ENCODE results near the gene EPHB1. TPM values are rescaled to one million over a fixed set of nuclear protein-coding genes. Genes with fewer than 3 reads are reported as not detected.

The EPHB1 gene
- total RNA-seq, 4 donors from 2014 or later, result 2.6 to 5.3 (median 3.1) TPM; not detected in 1

- H3K9me3 ChIP-seq, result no peaks in the 10 kb centered on the region
- DNase-seq, result no peak
- intact Hi-C loops (cut with DNase I; ENCODE audit: low total_unique reads), result no loop called here
- H3K4me3 ChIP-seq, result no peak overlapping the region
- H3K4me1 ChIP-seq, result no peaks in the 10 kb centered on the region
- TF ChIP-seq POLR2A (IDR thresholded peaks at IDR 0.05) (no peak), CTCF (IDR thresholded peaks at IDR 0.05) (no peak)
- no peaks in the 10 kb centered on the region for H3K36me3 ChIP-seq
- H3K27ac ChIP-seq, result no peak overlapping the region
- no peaks in the 10 kb centered on the region for H3K27me3 ChIP-seq
These were observed 195.9 kb downstream of the EPHB1 start for GRCh38 chr3:134991003-134991402.

- Histone ChIP-seq H3K9me3 (no peaks in the 10 kb centered on the region), H3K4me1 (no peaks in the 10 kb centered on the region), H3K36me3 (no peaks in the 10 kb centered on the region), H3K27me3 (no peaks in the 10 kb centered on the region), H3K27ac (no peak overlapping the region), H3K4me3 (no peak overlapping the region)
- no peak for DNase-seq
- intact Hi-C loops (cut with DNase I; ENCODE audit: low total_unique reads), result no loop called here
- TF ChIP-seq CTCF (IDR thresholded peaks at IDR 0.05), result no peak
- TF ChIP-seq POLR2A (IDR thresholded peaks at IDR 0.05), result no peak
These were observed 196.5 kb downstream of the EPHB1 start for GRCh38 chr3:134991472-134992010.

- Histone ChIP-seq H3K27me3 (no peaks in the 10 kb centered on the region), H3K27ac (no peak overlapping the region), H3K9me3 (no peaks in the 10 kb centered on the region), H3K4me3 (no peak overlapping the region), H3K4me1 (no peaks in the 10 kb centered on the region), H3K36me3 (no peaks in the 10 kb centered on the region)
- no peak for TF ChIP-seq CTCF (IDR thresholded peaks at IDR 0.05)
- no peak for DNase-seq
- intact Hi-C loops (cut with DNase I; ENCODE audit: low total_unique reads), result no loop called here
These were observed 197.1 kb downstream of the EPHB1 start for GRCh38 chr3:134992180-134992579.

GRCh38 chr3:134992586-134992985, 197.5 kb downstream of the EPHB1 start:
- H3K27ac ChIP-seq, result no peak overlapping the region
- H3K4me3 ChIP-seq, result no peak overlapping the region
- H3K36me3 ChIP-seq, result no peaks in the 10 kb centered on the region
- no peak for DNase-seq
- intact Hi-C loops (cut with DNase I; ENCODE audit: low total_unique reads), result no loop called here
- TF ChIP-seq CTCF (IDR thresholded peaks at IDR 0.05) (no peak), POLR2A (IDR thresholded peaks at IDR 0.05) (no peak)
- H3K4me1 ChIP-seq, result no peaks in the 10 kb centered on the region
- no peaks in the 10 kb centered on the region for H3K27me3 ChIP-seq
- H3K9me3 ChIP-seq, result no peaks in the 10 kb centered on the region

GRCh38 chr3:134993011-134993410, 198.0 kb downstream of the EPHB1 start:
- no peak for TF ChIP-seq POLR2A (IDR thresholded peaks at IDR 0.05)
- no peak for TF ChIP-seq CTCF (IDR thresholded peaks at IDR 0.05)
- Histone ChIP-seq H3K27me3 (no peaks in the 10 kb centered on the region), H3K27ac (no peak overlapping the region), H3K4me1 (no peaks in the 10 kb centered on the region), H3K36me3 (no peaks in the 10 kb centered on the region), H3K4me3 (no peak overlapping the region), H3K9me3 (no peaks in the 10 kb centered on the region)
- intact Hi-C loops (cut with DNase I; ENCODE audit: low total_unique reads), result no loop called here
- DNase-seq, result no peak

Measured in uterus (tissue), 4 donors.